ENCODE results near the gene ARHGAP6.

Gene ARHGAP6

GRCh38 chrX:11450354-11450753 lies 215.4 kb downstream of the ARHGAP6 start:
- peaks cover 0 to 2% (median 0%) of the 10 kb centered on the region in 5 experiments for H3K27me3 ChIP-seq (replicated peaks in 2 of 5; ENCODE audit: control insufficient read depth in 4 of 5, insufficient read depth in 5 of 5, low read length in 4 of 5)
- WGBS (ENCODE audit: insufficient coverage), result 83% methylated on average over 1 of the region's 8 CpGs
- ChIA-PET CTCF (no interaction called here), POLR2A (no interaction called here)
- H3K36me3 ChIP-seq (ENCODE audit: control insufficient read depth in 4 of 4, insufficient read depth in 4 of 4, low read length in 3 of 4), result no peaks in the 10 kb centered on the region
- no peak for DNase-seq
- H3K9me3 ChIP-seq (ENCODE audit: control extremely low read depth in 1 of 5, control insufficient read depth in 4 of 5, insufficient read depth in 2 of 5, low read depth in 1 of 5, low read length in 4 of 5), result no peaks in the 10 kb centered on the region
- no peak overlapping the region for H3K27ac ChIP-seq (ENCODE audit: insufficient read depth in 1 of 2, low read depth in 1 of 2, low read length in 2 of 2, poor library complexity in 1 of 2, severe bottlenecking in 2 of 2)
- H3K4me3 ChIP-seq (ENCODE audit: control insufficient read depth in 1 of 7, extremely low read depth in 1 of 7, insufficient read depth in 4 of 7, low read depth in 2 of 7, low read length in 6 of 7), result no peak overlapping the region
- no peaks in the 10 kb centered on the region for H3K4me1 ChIP-seq (ENCODE audit: control extremely low read depth in 1 of 4, control insufficient read depth in 4 of 4, insufficient read depth in 4 of 4, low read length in 3 of 4)

- WGBS (ENCODE audit: insufficient coverage), result 59% methylated on average over 2 of the region's 2 CpGs
- DNase-seq, result peak in 1 of 3 donors; percentile 24
- ChIA-PET CTCF (no interaction called here), POLR2A (interaction anchor here (0.6 kb wide), 1 partner anchor 43 kb away, joined by 3 read pairs; no protein-coding TSS in a partner anchor)
- Histone ChIP-seq H3K4me3 (ENCODE audit: control insufficient read depth in 1 of 7, extremely low read depth in 1 of 7, insufficient read depth in 4 of 7, low read depth in 2 of 7, low read length in 6 of 7) (no peak overlapping the region), H3K4me1 (ENCODE audit: control extremely low read depth in 1 of 4, control insufficient read depth in 4 of 4, insufficient read depth in 4 of 4, low read length in 3 of 4) (no peaks in the 10 kb centered on the region), H3K27me3 (replicated peaks in 2 of 5; ENCODE audit: control insufficient read depth in 4 of 5, insufficient read depth in 5 of 5, low read length in 4 of 5) (peaks cover 0 to 2% (median 0%) of the 10 kb centered on the region in 5 experiments), H3K36me3 (ENCODE audit: control insufficient read depth in 4 of 4, insufficient read depth in 4 of 4, low read length in 3 of 4) (no peaks in the 10 kb centered on the region), H3K27ac (ENCODE audit: insufficient read depth in 1 of 2, low read depth in 1 of 2, low read length in 2 of 2, poor library complexity in 1 of 2, severe bottlenecking in 2 of 2) (no peak overlapping the region), H3K9me3 (ENCODE audit: control extremely low read depth in 1 of 5, control insufficient read depth in 4 of 5, insufficient read depth in 2 of 5, low read depth in 1 of 5, low read length in 4 of 5) (no peaks in the 10 kb centered on the region)
These were observed 216.1 kb downstream of the ARHGAP6 start for GRCh38 chrX:11449613-11450012.

- Histone ChIP-seq H3K4me1 (ENCODE audit: control extremely low read depth in 1 of 4, control insufficient read depth in 4 of 4, insufficient read depth in 4 of 4, low read length in 3 of 4) (no peaks in the 10 kb centered on the region), H3K27me3 (replicated peaks in 2 of 5; ENCODE audit: control insufficient read depth in 4 of 5, insufficient read depth in 5 of 5, low read length in 4 of 5) (peaks cover 0 to under 1% (median 0%) of the 10 kb centered on the region in 5 experiments), H3K27ac (ENCODE audit: insufficient read depth in 1 of 2, low read depth in 1 of 2, low read length in 2 of 2, poor library complexity in 1 of 2, severe bottlenecking in 2 of 2) (no peak overlapping the region), H3K4me3 (ENCODE audit: control insufficient read depth in 1 of 7, extremely low read depth in 1 of 7, insufficient read depth in 4 of 7, low read depth in 2 of 7, low read length in 6 of 7) (no peak overlapping the region), H3K36me3 (ENCODE audit: control insufficient read depth in 4 of 4, insufficient read depth in 4 of 4, low read length in 3 of 4) (no peaks in the 10 kb centered on the region), H3K9me3 (ENCODE audit: control extremely low read depth in 1 of 5, control insufficient read depth in 4 of 5, insufficient read depth in 2 of 5, low read depth in 1 of 5, low read length in 4 of 5) (no peaks in the 10 kb centered on the region)
- ChIA-PET CTCF (no interaction called here), POLR2A (no interaction called here)
- no CpG with 5 or more reads among the region's 1 CpG for WGBS (ENCODE audit: insufficient coverage)
- no peak for DNase-seq
These were observed 218.3 kb downstream of the ARHGAP6 start for GRCh38 chrX:11447418-11447817.

GRCh38 chrX:11446949-11447348 lies 218.8 kb downstream of the ARHGAP6 start:
- H3K27ac ChIP-seq (ENCODE audit: insufficient read depth in 1 of 2, low read depth in 1 of 2, low read length in 2 of 2, poor library complexity in 1 of 2, severe bottlenecking in 2 of 2), result no peak overlapping the region
- H3K4me1 ChIP-seq (ENCODE audit: control extremely low read depth in 1 of 4, control insufficient read depth in 4 of 4, insufficient read depth in 4 of 4, low read length in 3 of 4), result no peaks in the 10 kb centered on the region
- ChIA-PET POLR2A (no interaction called here), CTCF (no interaction called here)
- no peaks in the 10 kb centered on the region for H3K36me3 ChIP-seq (ENCODE audit: control insufficient read depth in 4 of 4, insufficient read depth in 4 of 4, low read length in 3 of 4)
- no peak for DNase-seq
- H3K4me3 ChIP-seq (ENCODE audit: control insufficient read depth in 1 of 7, extremely low read depth in 1 of 7, insufficient read depth in 4 of 7, low read depth in 2 of 7, low read length in 6 of 7), result no peak overlapping the region
- WGBS (ENCODE audit: insufficient coverage), result no CpG with 5 or more reads among the region's 4 CpGs
- H3K27me3 ChIP-seq (replicated peaks in 2 of 5; ENCODE audit: control insufficient read depth in 4 of 5, insufficient read depth in 5 of 5, low read length in 4 of 5), result peaks cover 0 to 2% (median 0%) of the 10 kb centered on the region in 5 experiments
- no peaks in the 10 kb centered on the region for H3K9me3 ChIP-seq (ENCODE audit: control extremely low read depth in 1 of 5, control insufficient read depth in 4 of 5, insufficient read depth in 2 of 5, low read depth in 1 of 5, low read length in 4 of 5)

- CTCF ChIA-PET, result no interaction called here
- POLR2A ChIA-PET, result no interaction called here
- no peak for DNase-seq
- WGBS (ENCODE audit: insufficient coverage), result no CpG with 5 or more reads among the region's 2 CpGs
- no peak overlapping the region for H3K4me3 ChIP-seq (ENCODE audit: control insufficient read depth in 1 of 7, extremely low read depth in 1 of 7, insufficient read depth in 4 of 7, low read depth in 2 of 7, low read length in 6 of 7)
- peaks cover 0 to 2% (median 0%) of the 10 kb centered on the region in 5 experiments for H3K27me3 ChIP-seq (replicated peaks in 2 of 5; ENCODE audit: control insufficient read depth in 4 of 5, insufficient read depth in 5 of 5, low read length in 4 of 5)
- H3K9me3 ChIP-seq (ENCODE audit: control extremely low read depth in 1 of 5, control insufficient read depth in 4 of 5, insufficient read depth in 2 of 5, low read depth in 1 of 5, low read length in 4 of 5), result no peaks in the 10 kb centered on the region
- no peaks in the 10 kb centered on the region for H3K4me1 ChIP-seq (ENCODE audit: control extremely low read depth in 1 of 4, control insufficient read depth in 4 of 4, insufficient read depth in 4 of 4, low read length in 3 of 4)
- no peaks in the 10 kb centered on the region for H3K36me3 ChIP-seq (ENCODE audit: control insufficient read depth in 4 of 4, insufficient read depth in 4 of 4, low read length in 3 of 4)
- H3K27ac ChIP-seq (ENCODE audit: insufficient read depth in 1 of 2, low read depth in 1 of 2, low read length in 2 of 2, poor library complexity in 1 of 2, severe bottlenecking in 2 of 2), result no peak overlapping the region
These were observed 219.4 kb downstream of the ARHGAP6 start for GRCh38 chrX:11446336-11446735.

GRCh38 chrX:11445540-11445939 lies 220.2 kb downstream of the ARHGAP6 start:
- DNase-seq, result peak in 2 of 3 donors; percentile 50 to 61
- Histone ChIP-seq H3K4me1 (ENCODE audit: control extremely low read depth in 1 of 4, control insufficient read depth in 4 of 4, insufficient read depth in 4 of 4, low read length in 3 of 4) (no peaks in the 10 kb centered on the region), H3K4me3 (ENCODE audit: control insufficient read depth in 1 of 7, extremely low read depth in 1 of 7, insufficient read depth in 4 of 7, low read depth in 2 of 7, low read length in 6 of 7) (no peak overlapping the region), H3K9me3 (ENCODE audit: control extremely low read depth in 1 of 5, control insufficient read depth in 4 of 5, insufficient read depth in 2 of 5, low read depth in 1 of 5, low read length in 4 of 5) (no peaks in the 10 kb centered on the region), H3K27me3 (replicated peaks in 2 of 5; ENCODE audit: control insufficient read depth in 4 of 5, insufficient read depth in 5 of 5, low read length in 4 of 5) (peaks cover 0 to 2% (median 0%) of the 10 kb centered on the region in 5 experiments), H3K36me3 (ENCODE audit: control insufficient read depth in 4 of 4, insufficient read depth in 4 of 4, low read length in 3 of 4) (no peaks in the 10 kb centered on the region), H3K27ac (ENCODE audit: insufficient read depth in 1 of 2, low read depth in 1 of 2, low read length in 2 of 2, poor library complexity in 1 of 2, severe bottlenecking in 2 of 2) (no peak overlapping the region)
- ChIA-PET CTCF (no interaction called here), POLR2A (no interaction called here)
- WGBS (ENCODE audit: insufficient coverage), result 72% methylated on average over 2 of the region's 2 CpGs

GRCh38 chrX:11444052-11444451 lies 221.7 kb downstream of the ARHGAP6 start:
- ChIA-PET POLR2A (no interaction called here), CTCF (interaction anchor here (0.8 to 1.6 kb wide), 2 partner anchors 20 to 63 kb away, joined by 3 read pairs; no protein-coding TSS in a partner anchor)
- no peak for DNase-seq
- Histone ChIP-seq H3K27ac (ENCODE audit: insufficient read depth in 1 of 2, low read depth in 1 of 2, low read length in 2 of 2, poor library complexity in 1 of 2, severe bottlenecking in 2 of 2) (no peak overlapping the region), H3K9me3 (ENCODE audit: control extremely low read depth in 1 of 5, control insufficient read depth in 4 of 5, insufficient read depth in 2 of 5, low read depth in 1 of 5, low read length in 4 of 5) (no peaks in the 10 kb centered on the region), H3K4me3 (ENCODE audit: control insufficient read depth in 1 of 7, extremely low read depth in 1 of 7, insufficient read depth in 4 of 7, low read depth in 2 of 7, low read length in 6 of 7) (no peak overlapping the region), H3K36me3 (ENCODE audit: control insufficient read depth in 4 of 4, insufficient read depth in 4 of 4, low read length in 3 of 4) (no peaks in the 10 kb centered on the region), H3K27me3 (replicated peaks in 2 of 5; ENCODE audit: control insufficient read depth in 4 of 5, insufficient read depth in 5 of 5, low read length in 4 of 5) (peaks cover 0 to 2% (median 0%) of the 10 kb centered on the region in 5 experiments), H3K4me1 (ENCODE audit: control extremely low read depth in 1 of 4, control insufficient read depth in 4 of 4, insufficient read depth in 4 of 4, low read length in 3 of 4) (no peaks in the 10 kb centered on the region)
- 100% methylated on average over 1 of the region's 3 CpGs for WGBS (ENCODE audit: insufficient coverage)
